Activated CD8-positive, alpha-beta T cell treated with anti-CD3 and anti-CD28 coated beads, Interleukin-2, amount 10 ng/mL, durations not matched to agents 7 days and 5 days (primary cell): Measurements from ENCODE around the gene MMRN2. TPM values are rescaled to one million over a fixed set of nuclear protein-coding genes. Genes with fewer than 3 reads are reported as not detected.
A peak's percentile ranks its signal among the peaks of the same experiment; 100 is the strongest.

Source experiments
- ATAC-seq: fragments of 150-1000 bp; cut with Tn5 transposase; one replicate; pipeline ENCODE4 v1.10.0; 2021; ENCODE audit warnings: moderate library complexity
- CTCF ChIA-PET: fragments of 350-600 bp; sonication (Branson Sonifier 250); formaldehyde crosslinking; loops from one replicate; lab custom pipeline; 2021; ENCODE audit warnings: antibody characterized with exemption; lab: Charles Lee
- POLR2A ChIA-PET: fragments of 350-600 bp; sonication (Branson Sonifier 250); formaldehyde crosslinking; loops from one replicate; lab custom pipeline; 2021; ENCODE audit warnings: antibody characterized with exemption; lab: Charles Lee
- DNase-seq: peaks from one replicate; pipeline ENCODE4 v3.0.0-alpha.2; 2020
- H3K27ac Mint-ChIP-seq: one replicate; pipeline ENCODE4 v1.8.0; 2021; ENCODE audit warnings: mild to moderate bottlenecking, mixed read lengths
- H3K27me3 Mint-ChIP-seq: one replicate; pipeline ENCODE4 v1.8.0; 2021; ENCODE audit warnings: low read depth, mixed read lengths
- H3K36me3 Mint-ChIP-seq: one replicate; pipeline ENCODE4 v1.8.0; 2021; ENCODE audit warnings: low read depth, mixed read lengths
- H3K4me1 Mint-ChIP-seq: one replicate; pipeline ENCODE4 v1.8.0; 2021; ENCODE audit warnings: low read depth, mixed read lengths
- H3K4me3 Mint-ChIP-seq: one replicate; pipeline ENCODE4 v1.8.0; 2021; ENCODE audit warnings: mild to moderate bottlenecking, mixed read lengths
- H3K9me3 Mint-ChIP-seq: one replicate; pipeline ENCODE4 v1.8.0; 2022; ENCODE audit warnings: mixed read lengths; ENCODE audit not compliant: insufficient read depth
- total RNA-seq, 2 experiments: library from RNA; stranded (reverse); gene quantifications; one replicate each; pipeline ENCODE4 v1.2.3, GENCODE V29; 2021

The MMRN2 gene
- total RNA-seq, 2 experiments from 2014 or later = not detected

- peak overlapping the region; percentile 49 for H3K27ac Mint-ChIP-seq
- ChIA-PET POLR2A (no interaction called here), CTCF (interaction anchor here (1.1 to 1.3 kb wide), 4 partner anchors 9 to 25 kb away, joined by 3 to 4 read pairs (median 4); no protein-coding TSS in a partner anchor)
- H3K27me3 Mint-ChIP-seq = no peaks in the 10 kb centered on the region
- DNase-seq (peak; percentile 37), ATAC-seq (peak; percentile 65)
- H3K36me3 Mint-ChIP-seq = no peaks in the 10 kb centered on the region
- no peaks in the 10 kb centered on the region for H3K4me1 Mint-ChIP-seq
- H3K4me3 Mint-ChIP-seq = no peak overlapping the region
- no peaks in the 10 kb centered on the region for H3K9me3 Mint-ChIP-seq
Measured at GRCh38 chr10:86960003-86960862, 2.8 kb upstream of the MMRN2 start.

- Mint-ChIP-seq H3K27ac (no peak overlapping the region), H3K4me1 (no peaks in the 10 kb centered on the region), H3K27me3 (no peaks in the 10 kb centered on the region), H3K4me3 (no peak overlapping the region), H3K36me3 (no peaks in the 10 kb centered on the region), H3K9me3 (no peaks in the 10 kb centered on the region)
- POLR2A ChIA-PET = no interaction called here
- ATAC-seq (no peak), DNase-seq (no peak)
- CTCF ChIA-PET = interaction anchor here (1.3 kb wide), 1 partner anchor 19 kb away, joined by 4 read pairs; no protein-coding TSS in a partner anchor
Measured at GRCh38 chr10:86959737-86960002, 2.3 kb upstream of the MMRN2 start.

GRCh38 chr10:86958901-86959736, 1.7 kb upstream of the MMRN2 start:
- Mint-ChIP-seq H3K27me3 (no peaks in the 10 kb centered on the region), H3K27ac (no peak overlapping the region), H3K36me3 (no peaks in the 10 kb centered on the region), H3K9me3 (no peaks in the 10 kb centered on the region), H3K4me1 (no peaks in the 10 kb centered on the region), H3K4me3 (no peak overlapping the region)
- POLR2A ChIA-PET = no interaction called here
- CTCF ChIA-PET = interaction anchor here (1.9 kb wide), 1 partner anchor 21 kb away, joined by 5 read pairs; no protein-coding TSS in a partner anchor
- ATAC-seq = no peak
- DNase-seq = no peak

GRCh38 chr10:86958116-86958900, 893 bp upstream of the MMRN2 start, which contains the start of gene SNCG:
Gene SNCG, plus strand, starts transcription at chr10:86958599. Its CDS starts 99 bp downstream, at chr10:86958698.
- Mint-ChIP-seq H3K4me1 (no peaks in the 10 kb centered on the region), H3K27ac (no peak within 1 kb of the TSS), H3K4me3 (no peak within 1 kb of the TSS), H3K27me3 (no peaks in the 10 kb centered on the region), H3K36me3 (no peaks in the 10 kb centered on the region), H3K9me3 (no peaks in the 10 kb centered on the region)
- ATAC-seq = no peak
- POLR2A ChIA-PET = no interaction called here
- DNase-seq = no peak
- CTCF ChIA-PET = interaction anchor here (1.9 to 2.1 kb wide), 2 partner anchors 8 to 20 kb away, joined by 5 to 13 read pairs; no protein-coding TSS in a partner anchor

GRCh38 chr10:86956848-86957448, 467 bp downstream of the MMRN2 start:
- ChIA-PET CTCF (interaction anchor here (0.8 to 2.1 kb wide), 3 partner anchors 9 to 19 kb away, joined by 3 to 13 read pairs (median 5); no protein-coding TSS in a partner anchor), POLR2A (no interaction called here)
- ATAC-seq (no peak), DNase-seq (no peak)
- no peaks in the 10 kb centered on the region for H3K4me1 Mint-ChIP-seq
- no peaks in the 10 kb centered on the region for H3K27me3 Mint-ChIP-seq
- no peak overlapping the region for H3K27ac Mint-ChIP-seq
- H3K9me3 Mint-ChIP-seq = peaks cover 11% of the 10 kb centered on the region
- peaks cover 2% of the 10 kb centered on the region for H3K36me3 Mint-ChIP-seq
- H3K4me3 Mint-ChIP-seq = no peak overlapping the region

GRCh38 chr10:86956195-86956847, 1.1 kb downstream of the MMRN2 start:
- Mint-ChIP-seq H3K9me3 (peaks cover 11% of the 10 kb centered on the region), H3K27ac (no peak overlapping the region), H3K4me1 (no peaks in the 10 kb centered on the region), H3K36me3 (peaks cover 2% of the 10 kb centered on the region), H3K27me3 (no peaks in the 10 kb centered on the region), H3K4me3 (no peak overlapping the region)
- CTCF ChIA-PET = interaction anchor here (0.8 to 2.1 kb wide), 2 partner anchors 10 to 16 kb away, joined by 3 to 13 read pairs; no protein-coding TSS in a partner anchor
- no peak for DNase-seq
- POLR2A ChIA-PET = no interaction called here
- no peak for ATAC-seq

GRCh38 chr10:86955501-86956194, 1.8 kb downstream of the MMRN2 start:
- POLR2A ChIA-PET = no interaction called here
- Mint-ChIP-seq H3K9me3 (peaks cover 11% of the 10 kb centered on the region), H3K36me3 (peaks cover 2% of the 10 kb centered on the region), H3K4me3 (no peak overlapping the region), H3K27me3 (no peaks in the 10 kb centered on the region), H3K27ac (no peak overlapping the region), H3K4me1 (no peaks in the 10 kb centered on the region)
- CTCF ChIA-PET = interaction anchor here (0.8 to 2.1 kb wide), 2 partner anchors 10 to 16 kb away, joined by 3 to 13 read pairs; no protein-coding TSS in a partner anchor
- ATAC-seq (no peak), DNase-seq (no peak)

- no peaks in the 10 kb centered on the region for H3K27me3 Mint-ChIP-seq
- H3K9me3 Mint-ChIP-seq = peaks cover 11% of the 10 kb centered on the region
- peaks cover 2% of the 10 kb centered on the region for H3K36me3 Mint-ChIP-seq
- ChIA-PET CTCF (interaction anchor here (1.3 kb wide), 1 partner anchor 12 kb away, joined by 4 read pairs; no protein-coding TSS in a partner anchor), POLR2A (no interaction called here)
- ATAC-seq (no peak), DNase-seq (no peak)
- peaks cover 5% of the 10 kb centered on the region for H3K4me1 Mint-ChIP-seq
- no peak overlapping the region for H3K27ac Mint-ChIP-seq
- no peak overlapping the region for H3K4me3 Mint-ChIP-seq
Measured at GRCh38 chr10:86954681-86955500, 2.5 kb downstream of the MMRN2 start.

- CTCF ChIA-PET = interaction anchor here (0.9 to 1.3 kb wide), 2 partner anchors 13 to 14 kb away, joined by 3 to 4 read pairs; partner anchors contain the start of gene ADIRF
- DNase-seq = no peak
- no peak for ATAC-seq
- Mint-ChIP-seq H3K27ac (no peak overlapping the region), H3K4me1 (peaks cover 5% of the 10 kb centered on the region), H3K9me3 (peaks cover 11% of the 10 kb centered on the region), H3K36me3 (peaks cover 2% of the 10 kb centered on the region), H3K4me3 (no peak overlapping the region), H3K27me3 (no peaks in the 10 kb centered on the region)
- POLR2A ChIA-PET = no interaction called here
Measured at GRCh38 chr10:86953747-86954680, 3.4 kb downstream of the MMRN2 start.
